Osteocyte (in vitro differentiated cells): Measurements from ENCODE around the gene NBPF12. TPM values are rescaled to one million over a fixed set of nuclear protein-coding genes. Genes with fewer than 3 reads are reported as not detected.
"Not testable (repeated sequence)": the region's sequence is repeated elsewhere in the genome, so short reads cannot be mapped to it uniquely, and the experiment has no call there.

Experiments used
- DNase-seq: peaks from one replicate; pipeline ENCODE4 v3.0.0; 2021; ENCODE audit warnings: mixed read lengths; ENCODE audit not compliant: unreplicated experiment; ENCODE audit errors: extremely low spot score
- H3K27ac Mint-ChIP-seq: one replicate; pipeline ENCODE4 v1.8.0; 2021; ENCODE audit warnings: mild to moderate bottlenecking, mixed read lengths; ENCODE audit not compliant: unreplicated experiment
- H3K27me3 Mint-ChIP-seq: one replicate; pipeline ENCODE4 v1.8.0; 2021; ENCODE audit warnings: mixed read lengths; ENCODE audit not compliant: unreplicated experiment
- H3K36me3 Mint-ChIP-seq: one replicate; pipeline ENCODE4 v1.8.0; 2021; ENCODE audit warnings: mixed read lengths; ENCODE audit not compliant: unreplicated experiment
- H3K4me1 Mint-ChIP-seq: one replicate; pipeline ENCODE4 v1.8.0; 2021; ENCODE audit warnings: mixed read lengths; ENCODE audit not compliant: unreplicated experiment
- H3K4me3 Mint-ChIP-seq: one replicate; pipeline ENCODE4 v1.8.0; 2021; ENCODE audit warnings: mild to moderate bottlenecking, moderate library complexity, mixed read lengths; ENCODE audit not compliant: unreplicated experiment
- H3K9me3 Mint-ChIP-seq: one replicate; pipeline ENCODE4 v1.8.0; 2021; ENCODE audit warnings: mixed read lengths; ENCODE audit not compliant: unreplicated experiment
- total RNA-seq: library from RNA; stranded (reverse); gene quantifications from 2 replicates; pipeline ENCODE4 v1.2.1, GENCODE V29; 2021
- TF ChIP-seq, protein P1 (sequence below): fragments of 200-600 bp; sonication (generic); IDR thresholded peaks from 2 replicates; pipeline ENCODE4 v1.5.0; 2021; ENCODE audit warnings: antibody characterized with exemption, mild to moderate bottlenecking, moderate library complexity

The NBPF12 gene
- total RNA-seq, 1 donor from 2014 or later = 10.6 TPM

DNA sequence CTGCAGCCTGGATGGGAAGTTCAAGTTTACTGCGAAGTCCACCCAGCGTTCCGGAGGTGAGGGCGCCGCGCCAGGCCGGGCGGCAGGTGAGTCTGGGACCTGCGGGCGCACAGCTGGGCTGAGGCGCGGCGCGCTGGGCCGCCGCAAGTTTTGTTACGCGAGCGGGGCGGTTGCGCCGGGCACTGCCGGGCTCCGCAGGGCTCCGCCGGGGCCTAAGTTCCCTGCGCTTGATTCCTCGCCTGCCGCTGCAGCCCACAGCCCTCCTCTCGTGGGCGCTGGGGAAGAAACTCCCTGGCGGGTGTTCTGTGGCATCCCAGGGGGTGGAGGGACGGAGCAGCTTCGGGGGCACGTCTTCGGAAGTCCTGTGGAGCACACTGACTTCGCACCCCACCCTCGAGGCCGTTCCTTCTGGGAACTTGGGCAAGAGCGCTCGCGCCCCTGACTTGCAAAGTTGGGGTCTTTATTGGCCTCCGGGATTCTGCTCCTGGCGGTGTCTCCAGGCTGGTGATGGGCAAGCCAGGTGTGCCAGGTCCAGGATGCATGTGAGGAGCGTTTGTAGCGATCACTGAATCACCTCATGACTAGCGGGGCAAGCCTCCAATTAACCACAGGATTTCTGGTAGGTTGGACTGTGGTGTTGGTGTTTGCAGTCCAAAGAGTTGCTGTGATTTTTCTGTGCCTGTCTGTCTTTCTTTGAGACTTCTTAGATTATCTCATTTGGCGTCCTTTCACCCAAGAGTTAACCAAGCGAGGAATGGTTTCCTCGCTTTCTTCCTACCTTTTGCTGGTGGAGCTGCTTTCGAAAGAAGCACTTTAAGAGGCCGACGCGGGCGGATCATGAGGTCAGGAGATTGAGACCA lies 1.0 kb downstream of the NBPF12 start:
- not testable (repeated sequence) for H3K27me3 Mint-ChIP-seq, H3K9me3 Mint-ChIP-seq, H3K36me3 Mint-ChIP-seq, DNase-seq
- peak overlapping the region; percentile 95 for H3K27ac Mint-ChIP-seq
- H3K4me3 Mint-ChIP-seq = peak overlapping the region; percentile 90
- H3K4me1 Mint-ChIP-seq = peaks cover 12% of the 10 kb centered on the region

DNA sequence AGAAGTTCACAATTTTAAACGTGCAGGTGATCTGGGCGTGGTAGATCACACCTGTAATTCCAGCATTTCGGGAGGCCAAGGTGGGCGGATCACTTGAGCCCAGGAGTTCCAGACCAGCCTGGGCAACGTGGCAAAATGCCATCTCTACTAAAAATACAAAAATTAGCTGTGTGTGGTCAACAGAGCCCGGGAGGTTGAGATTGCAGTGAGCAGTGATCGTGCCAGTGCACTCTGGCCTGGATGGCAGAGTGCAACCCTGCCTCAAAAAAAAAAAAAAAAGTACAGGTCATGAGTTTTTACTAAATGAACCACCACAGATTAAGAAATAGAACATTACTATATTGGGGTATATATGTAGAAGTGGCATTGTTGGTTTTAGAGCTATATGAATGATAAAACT lies 2.2 kb downstream of the NBPF12 start:
- peaks cover 12% of the 10 kb centered on the region for H3K4me1 Mint-ChIP-seq
- H3K9me3 Mint-ChIP-seq, H3K27ac Mint-ChIP-seq, DNase-seq, H3K36me3 Mint-ChIP-seq, H3K27me3 Mint-ChIP-seq, H3K4me3 Mint-ChIP-seq: not testable (repeated sequence)

DNA sequence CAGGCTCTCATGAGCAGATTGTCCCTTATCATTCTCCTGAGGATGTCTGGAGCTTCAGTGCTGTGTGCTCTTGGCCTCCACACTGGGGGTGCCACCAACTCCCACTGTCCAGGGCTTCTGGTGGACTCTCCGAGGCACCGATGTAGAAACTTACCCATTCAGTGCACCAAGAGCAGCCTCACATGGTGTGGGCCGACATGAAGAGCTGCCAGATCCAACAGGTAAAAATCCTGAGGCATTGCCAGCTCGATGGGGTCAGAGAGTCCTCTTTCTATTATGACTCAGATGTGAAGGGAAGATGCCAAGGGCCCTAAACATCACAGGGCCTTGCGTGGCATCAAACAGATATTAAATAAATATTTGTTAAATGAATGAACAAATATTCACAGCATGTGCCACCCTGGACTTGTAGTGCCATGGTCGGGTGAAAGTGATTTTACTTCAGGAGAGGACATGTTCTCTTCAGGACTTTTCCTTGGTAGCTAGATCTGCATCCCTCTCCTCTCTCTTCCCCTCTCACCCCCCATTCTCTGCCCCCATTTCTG lies 5.3 kb downstream of the NBPF12 start:
- H3K27me3 Mint-ChIP-seq, DNase-seq, H3K36me3 Mint-ChIP-seq, H3K9me3 Mint-ChIP-seq, H3K4me3 Mint-ChIP-seq, H3K27ac Mint-ChIP-seq: not testable (repeated sequence)
- peaks cover 12% of the 10 kb centered on the region for H3K4me1 Mint-ChIP-seq

DNA sequence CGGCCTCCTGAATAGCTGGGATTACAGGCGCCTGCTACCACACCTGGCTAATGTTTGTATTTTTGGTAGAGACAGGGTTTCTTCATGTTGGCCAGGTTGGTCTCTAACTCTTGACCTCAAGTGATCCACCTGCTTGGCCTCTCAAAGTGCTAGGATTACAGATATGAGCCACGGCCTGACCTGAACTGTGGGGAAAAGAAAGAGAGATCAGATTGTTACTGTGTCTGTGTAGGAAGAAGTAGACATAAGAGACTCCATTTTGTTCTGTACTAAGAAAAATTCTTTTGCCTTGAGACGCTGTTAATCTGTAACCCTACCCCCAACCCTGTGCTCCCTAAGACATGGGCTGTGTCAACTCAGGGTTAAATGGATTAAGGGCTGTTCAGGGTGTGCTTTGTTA lies 10.0 kb downstream of the NBPF12 start:
- H3K4me3 Mint-ChIP-seq, H3K27ac Mint-ChIP-seq, H3K9me3 Mint-ChIP-seq, DNase-seq, H3K27me3 Mint-ChIP-seq, H3K4me1 Mint-ChIP-seq, H3K36me3 Mint-ChIP-seq: not testable (repeated sequence)

DNA sequence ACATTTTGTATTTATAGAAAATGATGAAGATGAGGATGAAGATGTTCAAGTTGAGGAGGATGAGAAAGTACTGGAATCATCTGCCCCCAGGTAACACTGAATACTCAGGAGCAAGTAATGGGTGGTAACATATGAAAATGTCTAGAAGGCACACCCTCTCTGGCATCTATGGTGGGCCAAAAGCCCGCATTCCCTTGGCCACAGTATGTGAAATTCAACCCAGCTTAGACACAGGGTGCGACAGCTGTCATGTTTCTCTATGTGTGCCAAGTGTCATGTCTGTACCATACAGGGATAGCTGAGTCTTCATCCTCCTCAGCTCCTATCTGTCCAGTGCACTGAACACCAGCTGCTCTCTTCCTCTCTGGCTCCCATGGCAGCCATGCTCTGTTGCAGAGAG lies 26.2 kb downstream of the NBPF12 start:
- H3K36me3 Mint-ChIP-seq = peaks cover 11% of the 10 kb centered on the region
- not testable (repeated sequence) for H3K9me3 Mint-ChIP-seq, H3K27me3 Mint-ChIP-seq, H3K27ac Mint-ChIP-seq, H3K4me1 Mint-ChIP-seq, DNase-seq, H3K4me3 Mint-ChIP-seq

DNA sequence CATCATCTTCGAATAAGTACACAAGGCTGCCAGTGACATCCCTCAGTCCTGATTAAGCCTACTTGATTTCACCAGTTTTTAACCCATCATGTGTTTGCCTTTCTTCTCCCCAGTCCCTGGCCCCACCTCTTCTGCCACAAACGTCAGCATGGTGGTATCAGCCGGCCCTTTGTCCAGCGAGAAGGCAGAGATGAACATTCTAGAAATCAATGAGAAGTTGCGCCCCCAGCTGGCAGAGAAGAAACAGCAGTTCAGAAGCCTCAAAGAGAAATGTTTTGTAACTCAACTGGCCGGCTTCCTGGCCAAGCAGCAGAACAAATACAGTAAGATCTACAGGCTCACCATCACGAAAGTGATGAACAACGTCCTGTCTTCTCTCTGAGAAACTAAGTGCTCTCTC lies 28.2 kb downstream of the NBPF12 start:
- H3K4me1 Mint-ChIP-seq, H3K9me3 Mint-ChIP-seq, H3K27me3 Mint-ChIP-seq, H3K27ac Mint-ChIP-seq, DNase-seq, H3K4me3 Mint-ChIP-seq: not testable (repeated sequence)
- peaks cover 11% of the 10 kb centered on the region for H3K36me3 Mint-ChIP-seq
- TF ChIP-seq, protein P1, sequence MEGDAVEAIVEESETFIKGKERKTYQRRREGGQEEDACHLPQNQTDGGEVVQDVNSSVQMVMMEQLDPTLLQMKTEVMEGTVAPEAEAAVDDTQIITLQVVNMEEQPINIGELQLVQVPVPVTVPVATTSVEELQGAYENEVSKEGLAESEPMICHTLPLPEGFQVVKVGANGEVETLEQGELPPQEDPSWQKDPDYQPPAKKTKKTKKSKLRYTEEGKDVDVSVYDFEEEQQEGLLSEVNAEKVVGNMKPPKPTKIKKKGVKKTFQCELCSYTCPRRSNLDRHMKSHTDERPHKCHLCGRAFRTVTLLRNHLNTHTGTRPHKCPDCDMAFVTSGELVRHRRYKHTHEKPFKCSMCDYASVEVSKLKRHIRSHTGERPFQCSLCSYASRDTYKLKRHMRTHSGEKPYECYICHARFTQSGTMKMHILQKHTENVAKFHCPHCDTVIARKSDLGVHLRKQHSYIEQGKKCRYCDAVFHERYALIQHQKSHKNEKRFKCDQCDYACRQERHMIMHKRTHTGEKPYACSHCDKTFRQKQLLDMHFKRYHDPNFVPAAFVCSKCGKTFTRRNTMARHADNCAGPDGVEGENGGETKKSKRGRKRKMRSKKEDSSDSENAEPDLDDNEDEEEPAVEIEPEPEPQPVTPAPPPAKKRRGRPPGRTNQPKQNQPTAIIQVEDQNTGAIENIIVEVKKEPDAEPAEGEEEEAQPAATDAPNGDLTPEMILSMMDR = peak; percentile 40

DNA sequence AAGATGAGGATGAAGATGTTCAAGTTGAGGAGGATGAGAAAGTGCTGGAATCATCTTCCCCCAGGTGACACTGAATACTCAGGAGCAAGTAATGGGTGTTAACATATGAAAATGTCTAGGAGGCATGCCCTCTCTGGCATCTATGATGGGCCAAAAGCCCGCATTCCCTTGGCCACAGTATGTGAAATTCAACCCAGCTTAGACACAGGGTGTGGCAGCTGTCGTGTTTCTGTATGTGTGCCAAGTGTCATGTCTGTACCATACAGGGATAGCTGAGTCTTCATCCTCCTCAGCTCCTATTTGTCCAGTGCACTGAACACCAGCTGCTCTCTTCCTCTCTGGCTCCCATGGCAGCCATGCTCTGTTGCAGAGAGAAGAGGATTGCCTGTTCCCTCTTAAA lies 32.5 kb downstream of the NBPF12 start:
- H3K9me3 Mint-ChIP-seq, H3K4me1 Mint-ChIP-seq, DNase-seq, H3K4me3 Mint-ChIP-seq, H3K36me3 Mint-ChIP-seq, H3K27me3 Mint-ChIP-seq, H3K27ac Mint-ChIP-seq: not testable (repeated sequence)

DNA sequence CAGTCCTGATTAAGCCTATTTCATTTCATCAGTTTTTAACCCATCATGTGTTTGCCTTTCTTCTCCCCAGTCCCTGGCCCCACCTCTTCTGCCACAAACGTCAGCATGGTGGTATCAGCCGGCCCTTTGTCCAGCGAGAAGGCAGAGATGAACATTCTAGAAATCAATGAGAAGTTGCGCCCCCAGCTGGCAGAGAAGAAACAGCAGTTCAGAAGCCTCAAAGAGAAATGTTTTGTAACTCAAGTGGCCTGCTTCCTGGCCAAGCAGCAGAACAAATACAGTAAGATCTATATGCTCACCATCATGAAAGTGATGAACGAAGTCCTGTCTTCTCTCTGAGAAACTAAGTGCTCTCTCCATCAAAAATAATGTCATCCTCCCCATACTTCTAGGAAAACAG lies 34.6 kb downstream of the NBPF12 start:
- not testable (repeated sequence) for H3K4me3 Mint-ChIP-seq, H3K9me3 Mint-ChIP-seq, H3K36me3 Mint-ChIP-seq, H3K4me1 Mint-ChIP-seq, H3K27ac Mint-ChIP-seq, H3K27me3 Mint-ChIP-seq, DNase-seq
- TF ChIP-seq, protein P1 = peak; percentile 18

DNA sequence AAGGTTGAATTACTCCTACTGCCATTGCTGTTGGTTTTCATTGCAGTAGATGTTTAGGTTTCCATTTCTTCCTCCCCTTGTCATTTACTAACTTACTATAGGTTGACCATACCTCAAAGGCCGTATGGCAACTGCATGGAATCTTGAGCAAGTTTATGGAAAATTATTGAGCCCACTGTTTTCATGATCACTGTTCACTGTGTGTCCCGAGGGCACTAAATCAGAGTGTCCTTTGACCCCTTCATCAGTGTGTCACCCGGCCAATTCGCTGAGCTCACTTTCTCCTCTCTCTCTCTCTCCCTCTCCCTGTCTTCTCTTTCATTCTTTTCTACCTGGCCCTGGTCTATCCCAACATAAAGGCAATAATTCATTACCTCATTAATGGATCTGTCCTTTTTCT lies 47.7 kb downstream of the NBPF12 start:
- not testable (repeated sequence) for H3K27me3 Mint-ChIP-seq, H3K9me3 Mint-ChIP-seq

DNA sequence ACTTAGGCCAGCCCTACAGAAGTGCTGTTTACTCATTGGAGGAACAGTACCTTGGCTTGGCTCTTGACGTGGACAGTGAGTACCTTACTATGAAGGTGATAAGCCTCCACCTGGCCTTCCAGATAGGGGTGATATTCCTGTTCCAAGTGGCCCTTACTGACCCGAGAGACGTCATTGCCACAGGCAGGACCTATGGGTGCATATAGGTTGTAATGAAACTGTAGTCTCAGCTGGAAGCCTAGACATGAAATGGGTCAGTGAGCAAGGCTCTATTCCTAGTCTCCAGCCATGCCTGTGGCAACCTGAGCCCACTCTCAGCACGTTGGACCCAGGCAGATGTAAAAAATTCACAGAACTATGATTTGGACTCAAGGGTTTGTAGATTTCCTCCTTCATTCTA lies 48.3 kb downstream of the NBPF12 start:
- not testable (repeated sequence) for H3K4me1 Mint-ChIP-seq, DNase-seq, H3K9me3 Mint-ChIP-seq, H3K4me3 Mint-ChIP-seq, H3K27ac Mint-ChIP-seq, H3K27me3 Mint-ChIP-seq, H3K36me3 Mint-ChIP-seq

More for the DNA sequence above, 47.7 kb downstream of the NBPF12 start:
- peaks cover 10% of the 10 kb centered on the region for H3K36me3 Mint-ChIP-seq
- not testable (repeated sequence) for H3K27ac Mint-ChIP-seq, H3K4me1 Mint-ChIP-seq, H3K4me3 Mint-ChIP-seq, DNase-seq
